HG02938 (cell line): Measurements from ENCODE around the gene RIC8A.
"Not testable (repeated sequence)": the region's sequence is repeated elsewhere in the genome, so short reads cannot be mapped to it uniquely, and the experiment has no call there.

ENCODE experiments used
- ATAC-seq: cut with Tn5 transposase; IDR thresholded peaks from one replicate; pipeline ENCODE4 v1.9.1; 2021; ENCODE audit warnings: mild to moderate bottlenecking, moderate library complexity; ENCODE audit not compliant: unreplicated experiment

RIC8A gene

GRCh38 chr11:207208-207862, at the start of gene RIC8A, which contains the start of gene BET1L:
RIC8A (plus strand) TSS chr11:207708; CDS start chr11:208855, 1,147 bp downstream.
BET1L (minus strand) TSS chr11:207399; CDS start chr11:207321, 78 bp downstream.
- ATAC-seq: peak; percentile 72

GRCh38 chr11:180242-180641, 27.3 kb upstream of the RIC8A start:
- not testable (repeated sequence) for ATAC-seq

- not testable (repeated sequence) for ATAC-seq
Observed at GRCh38 chr11:189200-189783, 18.2 kb upstream of the RIC8A start.

GRCh38 chr11:189843-190311, 17.6 kb upstream of the RIC8A start:
- peak; percentile 60 for ATAC-seq

GRCh38 chr11:190546-190945, 17.0 kb upstream of the RIC8A start:
- not testable (repeated sequence) for ATAC-seq

GRCh38 chr11:191490-192478, 15.7 kb upstream of the RIC8A start:
- not testable (repeated sequence) for ATAC-seq

GRCh38 chr11:192674-193128, 14.8 kb upstream of the RIC8A start, which contains the start of gene SCGB1C1:
SCGB1C1 (plus strand) TSS chr11:193078; CDS start chr11:193100, 22 bp downstream.
- not testable (repeated sequence) for ATAC-seq

- ATAC-seq: not testable (repeated sequence)
Observed at GRCh38 chr11:193481-193880, 14.0 kb upstream of the RIC8A start.

GRCh38 chr11:196786-197731, 10.4 kb upstream of the RIC8A start:
- no peak for ATAC-seq

GRCh38 chr11:197741-198235, 9.7 kb upstream of the RIC8A start:
- no peak for ATAC-seq

GRCh38 chr11:198236-198806, 9.2 kb upstream of the RIC8A start:
- ATAC-seq: no peak

- ATAC-seq: no peak
Observed at GRCh38 chr11:199004-199581, 8.4 kb upstream of the RIC8A start.

- no peak for ATAC-seq
Observed at GRCh38 chr11:199782-200181, 7.7 kb upstream of the RIC8A start.

GRCh38 chr11:200224-201003, 7.1 kb upstream of the RIC8A start:
- ATAC-seq: no peak

- no peak for ATAC-seq
Observed at GRCh38 chr11:201966-202365, 5.5 kb upstream of the RIC8A start.

- no peak for ATAC-seq
Observed at GRCh38 chr11:202490-202889, 5.0 kb upstream of the RIC8A start.

- no peak for ATAC-seq
Observed at GRCh38 chr11:203056-203944, 4.2 kb upstream of the RIC8A start.
